Endothelial cell of umbilical vein (primary cell): Measurements from ENCODE around the gene CSNK1D. TPM values are rescaled to one million over a fixed set of nuclear protein-coding genes. Genes with fewer than 3 reads are reported as not detected.

Experiments used
- BruUV-seq: library from RNA; stranded (reverse); fragments of 400-500 nt; replicated peaks from 2 replicates; lab custom pipeline; 2021; lab: Mats Ljungman, UMichigan
- CTCF ChIA-PET: fragments of 300-600, 350-600 bp; sonication (Branson Sonifier 250); formaldehyde crosslinking; loops from one replicate; lab custom pipeline; 2021; ENCODE audit warnings: antibody characterized with exemption, inconsistent platforms; lab: Charles Lee
- POLR2A ChIA-PET: fragments of 300-600, 350-600 bp; sonication (Branson Sonifier 250); formaldehyde crosslinking; loops from one replicate; lab custom pipeline; 2021; ENCODE audit warnings: antibody characterized with exemption, inconsistent platforms; lab: Charles Lee
- DNase-seq: peaks from one replicate; pipeline ENCODE4 v3.0.0-alpha.2; 2011; ENCODE audit warnings: low read depth, low spot score
- FAIRE-seq: peaks from 2 replicates; lab custom pipeline; 2011; peaks lifted over from hg19 to GRCh38; lab: Jason Lieb, UNC
- H2AFZ ChIP-seq: 2 replicates; pipeline ENCODE4 v1.6.0; 2012; ENCODE audit warnings: low read depth, low read length, control low read depth, inconsistent platforms
- H3K27ac ChIP-seq: 2 replicates; pipeline ENCODE4 v1.5.1; 2011; ENCODE audit warnings: low read depth, mild to moderate bottlenecking, control low read depth, low read length, moderate library complexity; ENCODE audit not compliant: insufficient read depth
- H3K27me3 ChIP-seq, 2 experiments: 2 replicates each; pipeline versions ENCODE4 v1.6.0 to v1.6.1; 2011; ENCODE audit warnings: low read length in 2 of 2, mixed read lengths in 1 of 2; ENCODE audit not compliant: control insufficient read depth in 2 of 2, insufficient read depth in 2 of 2
- H3K36me3 ChIP-seq, 2 experiments: 2 replicates in 1 of 2; 3 replicates in 1 of 2; pipeline ENCODE4 v1.5.1; 2011; ENCODE audit warnings: low read length in 2 of 2, mild to moderate bottlenecking in 1 of 2, moderate library complexity in 1 of 2; ENCODE audit not compliant: control insufficient read depth in 2 of 2, insufficient read depth in 2 of 2; ENCODE audit errors: extremely low read depth in 1 of 2
- H3K4me1 ChIP-seq: 3 replicates; pipeline ENCODE4 v1.5.1; 2011; ENCODE audit warnings: mild to moderate bottlenecking, low read length; ENCODE audit not compliant: control insufficient read depth, insufficient read depth; ENCODE audit errors: extremely low read depth
- H3K4me2 ChIP-seq: 2 replicates; pipeline ENCODE4 v1.6.1; 2011; ENCODE audit warnings: low read length, control low read depth, mixed read lengths; ENCODE audit not compliant: insufficient read depth
- H3K4me3 ChIP-seq, 3 experiments: fragments of 200-600 bp in 1 of 3; sonication (generic), shearing (Covaris generic) in 1 of 3; replicated peaks in 1 of 3; 2 replicates each; pipeline ENCODE4 v1.5.1; 2011 to 2016; ENCODE audit warnings: control low read depth in 3 of 3, low read length in 3 of 3, mild to moderate bottlenecking in 2 of 3, inconsistent platforms in 1 of 3, low read depth in 1 of 3, moderate library complexity in 1 of 3; ENCODE audit not compliant: insufficient read depth in 1 of 3
- H3K79me2 ChIP-seq: 2 replicates; pipeline ENCODE4 v1.6.0; 2012; ENCODE audit warnings: low read length, inconsistent platforms; ENCODE audit not compliant: control insufficient read depth, insufficient read depth
- H3K9ac ChIP-seq: replicated peaks from 2 replicates; pipeline ENCODE3; 2011; ENCODE audit warnings: low read length, control low read depth; ENCODE audit not compliant: insufficient read depth; ENCODE audit errors: extremely low read depth
- H3K9me1 ChIP-seq: replicated peaks from 3 replicates; pipeline ENCODE4 v1.6.0; 2011; ENCODE audit warnings: mild to moderate bottlenecking, low read length; ENCODE audit not compliant: control insufficient read depth, insufficient read depth; ENCODE audit errors: extremely low read depth
- H3K9me3 ChIP-seq: replicated peaks from 2 replicates; pipeline ENCODE4 v1.5.1; 2012; ENCODE audit warnings: low read length, inconsistent platforms; ENCODE audit not compliant: control insufficient read depth, insufficient read depth
- H4K20me1 ChIP-seq: replicated peaks from 2 replicates; pipeline ENCODE3; 2011; ENCODE audit warnings: mild to moderate bottlenecking, low read length; ENCODE audit not compliant: control insufficient read depth, insufficient read depth; ENCODE audit errors: extremely low read depth
- CTCF ChIP-seq, 2 donors: IDR thresholded peaks; 1 replicate in 1 of 2; 2 replicates in 1 of 2; pipeline ENCODE4 v1.5.1; 2011; ENCODE audit warnings: low read length in 2 of 2, mild to moderate bottlenecking in 2 of 2, moderate library complexity in 2 of 2, control low read depth in 1 of 2, inconsistent platforms in 1 of 2, low read depth in 1 of 2; ENCODE audit not compliant: insufficient read depth in 1 of 2; ENCODE audit errors: extremely low read depth in 1 of 2
- EZH2 ChIP-seq: IDR thresholded peaks from 2 replicates; pipeline ENCODE4 v1.6.1; 2012; ENCODE audit warnings: borderline replicate concordance, low read depth, mild to moderate bottlenecking, moderate library complexity, low read length, inconsistent platforms; ENCODE audit not compliant: severe bottlenecking
- GATA2 ChIP-seq: IDR thresholded peaks from 2 replicates; pipeline ENCODE4 v1.7.0; 2011; ENCODE audit warnings: low read depth, mild to moderate bottlenecking, moderate library complexity, mixed read lengths, low read length; ENCODE audit not compliant: insufficient read length, insufficient read depth
- POLR2A ChIP-seq: IDR thresholded peaks from 2 replicates; pipeline ENCODE4 v1.6.1; 2012; ENCODE audit warnings: low read depth, mild to moderate bottlenecking, control low read depth, low read length
- POLR2AphosphoS5 ChIP-seq: IDR thresholded peaks from 2 replicates; pipeline ENCODE4 v1.6.1; 2012; ENCODE audit warnings: low read depth, mild to moderate bottlenecking, control low read depth, low read length, moderate library complexity; ENCODE audit not compliant: insufficient read depth
- dilution Hi-C: fragments of 300-500 bp; cut with MboI; formaldehyde crosslinking; loops from one replicate; pipeline ENCODE4 v1.15.0; 2019; ENCODE audit warnings: low sequenced_read_pairs; ENCODE audit not compliant: extremely low pct_ligation_motif_present
- intact Hi-C: fragments of 100-400 bp; cut with micrococcal nuclease; formaldehyde crosslinking; loops from one replicate; pipeline ENCODE4 v1.10.0; 2022
- polyA plus RNA-seq, 4 experiments: library from polyadenylated mRNA; depleted of rRNA in 3 of 4; stranded (reverse) in 3 of 4; unstranded in 1 of 4; fragments of >200 nt; gene quantifications; 2 replicates each; pipeline versions ENCODE4 v1.2.1 to v1.2.3, GENCODE V29; 2011 to 2012; ENCODE audit warnings: missing spikeins in 1 of 4
- total RNA-seq: library from RNA; stranded (reverse); gene quantifications from 2 replicates; pipeline ENCODE4 v1.2.3, GENCODE V29; 2021

CSNK1D gene
- total and polyA plus RNA-seq, 2 donors (not counting 3 experiments of a cell fraction or from before 2014, with no cell fraction given) = 127 to 155 TPM

GRCh38 chr17:82215972-82216300 is 57.6 kb downstream of the CSNK1D start:
- Histone ChIP-seq H4K20me1 (no peaks in the 10 kb centered on the region), H3K4me1 (peaks cover 33% of the 10 kb centered on the region), H3K9ac (no peak overlapping the region), H3K9me1 (no peaks in the 10 kb centered on the region), H2AFZ (no peak overlapping the region), H3K79me2 (no peaks in the 10 kb centered on the region), H3K36me3 (no peaks in the 10 kb centered on the region), H3K27me3 (no peaks in the 10 kb centered on the region), H3K4me2 (no peak overlapping the region), H3K9me3 (no peaks in the 10 kb centered on the region), H3K27ac (peak overlapping the region; percentile 98), H3K4me3 (no peak overlapping the region)
- DNase-seq = no peak
- TF ChIP-seq EZH2 (no peak), POLR2AphosphoS5 (no peak), POLR2A (no peak), CTCF (IDR thresholded peaks at IDR 0.05; ENCODE audit: extremely low read depth in 1 of 2, insufficient read depth in 1 of 2, low read depth in 1 of 2, low read length in 2 of 2) (no peak), GATA2 (no peak)
- ChIA-PET CTCF (interaction anchor here (5.3 kb wide), 1 partner anchor 11 kb away, joined by 22 read pairs; no protein-coding TSS in a partner anchor), POLR2A (interaction anchor here (1.1 kb wide), 1 partner anchor 13 kb away, joined by 3 read pairs; the partner anchor contains the start of gene SLC16A3)
- no TSS peak for BruUV-seq
- intact Hi-C loops (loop anchor here (10.0 kb wide), 1 partner anchor 191 kb away; the partner anchor contains the start of genes CENPX and LRRC45), dilution Hi-C loops (no loop called here)
- no peak for FAIRE-seq
